ENCODE data around the gene KRT8. TPM values are rescaled to one million over a fixed set of nuclear protein-coding genes. Genes with fewer than 3 reads are reported as not detected.

KRT8 gene
- total and polyA plus RNA-seq, 4 donors = 150 to 639 (median 482) TPM

GRCh38 chr12:52862023-52862422 lies 42.9 kb downstream of the KRT8 start:
- 70 to 80% methylated on average over 2 of the region's 2 CpGs for WGBS, 2 donors
- no peaks in the 10 kb centered on the region for H3K27me3 ChIP-seq (ENCODE audit: control insufficient read depth in 3 of 3, insufficient read depth in 3 of 3, low read length in 2 of 3)
- ATAC-seq (ENCODE audit: insufficient read depth, low FRiP score) (no peak), DNase-seq (no peak)
- TF ChIP-seq CTCF (IDR thresholded peaks at IDR 0.05; ENCODE audit: control extremely low read depth, extremely low read depth) = no peak
- H3K27ac ChIP-seq (ENCODE audit: low read depth in 1 of 2, low read length in 1 of 2) = no peak overlapping the region
- no peak overlapping the region for H3K4me3 ChIP-seq
- H3K36me3 ChIP-seq (ENCODE audit: control insufficient read depth in 4 of 4, insufficient read depth in 4 of 4, low read length in 4 of 4) = no peaks in the 10 kb centered on the region
- peaks cover 0 to under 1% (median 0%) of the 10 kb centered on the region in 5 donors for H3K4me1 ChIP-seq (ENCODE audit: control insufficient read depth in 5 of 5, insufficient read depth in 5 of 5, low read length in 5 of 5)
- H3K9ac ChIP-seq (ENCODE audit: insufficient read depth in 1 of 2, low read length in 2 of 2) = no peak overlapping the region
- H3K9me3 ChIP-seq (ENCODE audit: control insufficient read depth in 4 of 4, insufficient read depth in 3 of 4, low read length in 3 of 4) = no peaks in the 10 kb centered on the region

- no peak overlapping the region for H3K27ac ChIP-seq (ENCODE audit: low read depth in 1 of 2, low read length in 1 of 2)
- H3K36me3 ChIP-seq (ENCODE audit: control insufficient read depth in 4 of 4, insufficient read depth in 4 of 4, low read length in 4 of 4) = no peaks in the 10 kb centered on the region
- no peak for TF ChIP-seq CTCF (IDR thresholded peaks at IDR 0.05; ENCODE audit: control extremely low read depth, extremely low read depth)
- no peaks in the 10 kb centered on the region for H3K27me3 ChIP-seq (ENCODE audit: control insufficient read depth in 3 of 3, insufficient read depth in 3 of 3, low read length in 2 of 3)
- ATAC-seq (ENCODE audit: insufficient read depth, low FRiP score) = no peak
- H3K9me3 ChIP-seq (ENCODE audit: control insufficient read depth in 4 of 4, insufficient read depth in 3 of 4, low read length in 3 of 4) = no peaks in the 10 kb centered on the region
- H3K4me3 ChIP-seq = no peak overlapping the region
- no peak overlapping the region for H3K9ac ChIP-seq (ENCODE audit: insufficient read depth in 1 of 2, low read length in 2 of 2)
- 87 to 90% methylated on average over 7 of the region's 7 CpGs for WGBS, 2 donors
- no peaks in the 10 kb centered on the region for H3K4me1 ChIP-seq (ENCODE audit: control insufficient read depth in 5 of 5, insufficient read depth in 5 of 5, low read length in 5 of 5)
- DNase-seq = no peak
Measured at GRCh38 chr12:52861511-52861910, 43.4 kb downstream of the KRT8 start.

- Histone ChIP-seq H3K4me1 (ENCODE audit: control insufficient read depth in 5 of 5, insufficient read depth in 5 of 5, low read length in 5 of 5) (no peaks in the 10 kb centered on the region), H3K27ac (ENCODE audit: low read depth in 1 of 2, low read length in 1 of 2) (no peak overlapping the region), H3K36me3 (ENCODE audit: control insufficient read depth in 4 of 4, insufficient read depth in 4 of 4, low read length in 4 of 4) (no peaks in the 10 kb centered on the region), H3K9me3 (ENCODE audit: control insufficient read depth in 4 of 4, insufficient read depth in 3 of 4, low read length in 3 of 4) (no peaks in the 10 kb centered on the region), H3K9ac (ENCODE audit: insufficient read depth in 1 of 2, low read length in 2 of 2) (no peak overlapping the region), H3K27me3 (ENCODE audit: control insufficient read depth in 3 of 3, insufficient read depth in 3 of 3, low read length in 2 of 3) (no peaks in the 10 kb centered on the region), H3K4me3 (no peak overlapping the region)
- WGBS, 2 donors = 66 to 73% methylated on average over 6 of the region's 6 CpGs
- no peak for TF ChIP-seq CTCF (IDR thresholded peaks at IDR 0.05; ENCODE audit: control extremely low read depth, extremely low read depth)
- peak; percentile 51 to 66 (median 52) for DNase-seq
- ATAC-seq (ENCODE audit: insufficient read depth, low FRiP score) = no peak
Measured at GRCh38 chr12:52860102-52860823, 44.6 kb downstream of the KRT8 start.

- no peak for ATAC-seq (ENCODE audit: insufficient read depth, low FRiP score)
Measured at GRCh38 chr12:52857500-52857899, 47.4 kb downstream of the KRT8 start.

More at GRCh38 chr12:52857500-52857899, 47.4 kb downstream of the KRT8 start:
- no peaks in the 10 kb centered on the region for H3K36me3 ChIP-seq (ENCODE audit: control insufficient read depth in 4 of 4, insufficient read depth in 4 of 4, low read length in 4 of 4)
- no peak for DNase-seq
- no peaks in the 10 kb centered on the region for H3K9me3 ChIP-seq (ENCODE audit: control insufficient read depth in 4 of 4, insufficient read depth in 3 of 4, low read length in 3 of 4)
- H3K4me3 ChIP-seq = no peak overlapping the region
- TF ChIP-seq CTCF (IDR thresholded peaks at IDR 0.05; ENCODE audit: control extremely low read depth, extremely low read depth) = no peak
- peaks cover 0 to 10% (median 2%) of the 10 kb centered on the region in 3 donors for H3K27me3 ChIP-seq (ENCODE audit: control insufficient read depth in 3 of 3, insufficient read depth in 3 of 3, low read length in 2 of 3)
- no peak overlapping the region for H3K9ac ChIP-seq (ENCODE audit: insufficient read depth in 1 of 2, low read length in 2 of 2)
- WGBS, 2 donors = 94 to 96% methylated on average over 3 of the region's 3 CpGs
- no peak overlapping the region for H3K27ac ChIP-seq (ENCODE audit: low read depth in 1 of 2, low read length in 1 of 2)
- no peaks in the 10 kb centered on the region for H3K4me1 ChIP-seq (ENCODE audit: control insufficient read depth in 5 of 5, insufficient read depth in 5 of 5, low read length in 5 of 5)

Measured in lung (tissue), 12 donors.